Mammary epithelial cell (primary cell): ENCODE data around the gene PTPRG.

Experiments
- CTCF ChIP-seq, 2 donors: IDR thresholded peaks in 1 of 2; conservative IDR thresholded peaks in 1 of 2; 2 replicates each; pipeline ENCODE4 v1.5.1; 2011 to 2012; ENCODE audit warnings: inconsistent platforms in 2 of 2, low read length in 2 of 2, mild to moderate bottlenecking in 2 of 2, control low read depth in 1 of 2, low read depth in 1 of 2; ENCODE audit not compliant: insufficient read depth in 1 of 2; ENCODE audit errors: extremely low read depth in 1 of 2
- EZH2 ChIP-seq: IDR thresholded peaks from 2 replicates; pipeline ENCODE4 v1.6.1; 2012; ENCODE audit warnings: low read length, inconsistent platforms, borderline replicate concordance

GRCh38 chr3:61589856-61590255, 28.5 kb downstream of the PTPRG start:
- TF ChIP-seq CTCF (conservative IDR thresholded peaks at IDR 0.05 in 1 of 2, IDR thresholded peaks at IDR 0.05 in 1 of 2; ENCODE audit: extremely low read depth in 1 of 2, insufficient read depth in 1 of 2, low read depth in 1 of 2, low read length in 2 of 2): no peak
- TF ChIP-seq EZH2: no peak
